GM23338 (cell line): ENCODE data around the gene RFX7. TPM values are rescaled to one million over a fixed set of nuclear protein-coding genes. Genes with fewer than 3 reads are reported as not detected.

Source experiments
- ATAC-seq: fragments of 200-7000 bp; cut with Tn5 transposase; 3 replicates; pipeline ENCODE4 v1.9.1; 2020
- DNase-seq: peaks from one replicate; pipeline ENCODE4 v3.0.0-alpha.2; 2015; ENCODE audit warnings: low spot score
- H2AFZ ChIP-seq: fragments of 200-600 bp; sonication (generic); 2 replicates; pipeline ENCODE4 v1.8.0; 2016; ENCODE audit warnings: antibody characterized with exemption, mild to moderate bottlenecking, moderate library complexity
- H3F3A ChIP-seq: fragments of 200-600 bp; sonication (generic); replicated peaks from 2 replicates; pipeline ENCODE4 v1.8.0; 2017; ENCODE audit warnings: antibody characterized with exemption, mixed run types, low read depth
- H3K27ac ChIP-seq: fragments of 200-600 bp; sonication (generic); 2 replicates; pipeline ENCODE4 v1.6.1; 2016; ENCODE audit warnings: low read depth
- H3K27me3 ChIP-seq: fragments of 200-600 bp; sonication (generic); 2 replicates; pipeline ENCODE4 v1.8.0; 2016; ENCODE audit warnings: mild to moderate bottlenecking, mixed run types, moderate library complexity; ENCODE audit not compliant: insufficient read depth
- H3K36me3 ChIP-seq: fragments of 200-600 bp; sonication (generic); 2 replicates; pipeline ENCODE4 v1.8.0; 2016; ENCODE audit warnings: mild to moderate bottlenecking; ENCODE audit not compliant: insufficient read depth
- H3K4me1 ChIP-seq: fragments of 200-600 bp; sonication (generic); 2 replicates; pipeline ENCODE4 v1.8.0; 2016; ENCODE audit warnings: mild to moderate bottlenecking, moderate library complexity; ENCODE audit not compliant: insufficient read depth
- H3K4me2 ChIP-seq: fragments of 200-600 bp; sonication (generic); 2 replicates; pipeline ENCODE4 v1.7.1; 2017; ENCODE audit warnings: mixed run types
- H3K4me3 ChIP-seq: fragments of 200-600 bp; sonication (generic); 2 replicates; pipeline ENCODE4 v1.6.1; 2016; ENCODE audit warnings: mixed run types
- H3K79me2 ChIP-seq: fragments of 200-600 bp; sonication (generic); replicated peaks from 2 replicates; pipeline ENCODE4 v1.8.0; 2017; ENCODE audit warnings: mild to moderate bottlenecking; ENCODE audit not compliant: insufficient read depth
- H3K9me2 ChIP-seq: fragments of 200-600 bp; sonication (generic); 2 replicates; pipeline ENCODE4 v1.8.0; 2017; ENCODE audit not compliant: insufficient read depth
- H4K20me1 ChIP-seq: fragments of 200-600 bp; sonication (generic); replicated peaks from 2 replicates; pipeline ENCODE4 v1.8.0; 2017; ENCODE audit warnings: mild to moderate bottlenecking; ENCODE audit not compliant: insufficient read depth
- H3K27ac Mint-ChIP-seq: 2 replicates; pipeline ENCODE4 v1.8.0; 2020; ENCODE audit warnings: inconsistent platforms, mild to moderate bottlenecking, moderate library complexity, mixed read lengths
- H3K27me3 Mint-ChIP-seq: 3 replicates; pipeline ENCODE4 v1.8.0; 2022; ENCODE audit warnings: low read depth, mild to moderate bottlenecking, moderate library complexity, mixed read lengths, inconsistent platforms; ENCODE audit not compliant: insufficient read depth, poor library complexity
- H3K36me3 Mint-ChIP-seq: 3 replicates; pipeline ENCODE4 v1.8.0; 2021; ENCODE audit warnings: low read depth, mild to moderate bottlenecking, inconsistent platforms, moderate library complexity, mixed read lengths
- H3K4me1 Mint-ChIP-seq: 3 replicates; pipeline ENCODE4 v1.8.0; 2020; ENCODE audit warnings: mild to moderate bottlenecking, inconsistent platforms, mixed read lengths
- H3K4me3 Mint-ChIP-seq: 3 replicates; pipeline ENCODE4 v1.8.0; 2021; ENCODE audit warnings: moderate library complexity, mild to moderate bottlenecking, inconsistent platforms, mixed read lengths
- H3K9me3 Mint-ChIP-seq: 3 replicates; pipeline ENCODE4 v1.8.0; 2020; ENCODE audit warnings: moderate library complexity, mild to moderate bottlenecking, inconsistent platforms, mixed read lengths
- JUNB ChIP-seq: IDR thresholded peaks from one replicate; pipeline ENCODE4 v1.6.1; 2016; ENCODE audit warnings: antibody characterized with exemption; ENCODE audit not compliant: unreplicated experiment
- POLR2AphosphoS5 ChIP-seq: IDR thresholded peaks from 2 replicates; pipeline ENCODE4 v1.6.1; 2016; ENCODE audit warnings: antibody characterized with exemption, low read depth
- STAT1 ChIP-seq: IDR thresholded peaks from one replicate; pipeline ENCODE4 v1.6.1; 2016; ENCODE audit warnings: antibody characterized with exemption; ENCODE audit not compliant: unreplicated experiment
- ZNF114 ChIP-seq: fragments of 250-450 bp; sonication (Bioruptor Pico); IDR thresholded peaks from 2 replicates; pipeline ENCODE4 v1.5.0; 2020; ENCODE audit warnings: mild to moderate bottlenecking, moderate library complexity
- ZNF331 ChIP-seq: fragments of 250-450 bp; sonication (Bioruptor Pico); IDR thresholded peaks from 2 replicates; pipeline ENCODE4 v1.5.0; 2020; ENCODE audit warnings: low read depth, mild to moderate bottlenecking, moderate library complexity
- polyA plus RNA-seq: library from polyadenylated mRNA; unstranded; fragments of >200 nt; fragmentation: Nextera tagmentation; extraction: Ambion mirVana; gene quantifications from 2 replicates; pipeline ENCODE4 v1.2.1, GENCODE V29; 2016
- total RNA-seq: library from RNA; depleted of rRNA; stranded (reverse); fragments of >200 nt; shearing (Covaris generic); gene quantifications from 2 replicates; pipeline ENCODE4 v1.2.3, GENCODE V29; 2014
- TF ChIP-seq, protein P1 (sequence below): IDR thresholded peaks from 2 replicates; pipeline ENCODE4 v1.6.1; 2016; ENCODE audit warnings: antibody characterized with exemption
- TF ChIP-seq, protein P2 (sequence below), 2 experiments: fragments of 200-600 bp in 1 of 2; sonication (generic) in 1 of 2; conservative IDR thresholded peaks; 2 replicates each; pipeline versions ENCODE4 v1.5.1 to v1.6.1; 2016 to 2017; ENCODE audit warnings: antibody characterized with exemption in 2 of 2, low read depth in 2 of 2, mild to moderate bottlenecking in 2 of 2, moderate library complexity in 1 of 2
- TF ChIP-seq, protein P3 (sequence below): IDR thresholded peaks from one replicate; pipeline ENCODE4 v1.6.1; 2018; ENCODE audit warnings: antibody characterized with exemption; ENCODE audit not compliant: unreplicated experiment
- TF ChIP-seq, protein P4 (sequence below): fragments of 250-450 bp; sonication (Bioruptor Pico); IDR thresholded peaks from 2 replicates; pipeline ENCODE4 v1.5.0; 2020; ENCODE audit warnings: mild to moderate bottlenecking, moderate library complexity

RFX7 gene
- total and polyA plus RNA-seq, 2 experiments from 2014 or later = 17.6 to 33.6 TPM

DNA sequence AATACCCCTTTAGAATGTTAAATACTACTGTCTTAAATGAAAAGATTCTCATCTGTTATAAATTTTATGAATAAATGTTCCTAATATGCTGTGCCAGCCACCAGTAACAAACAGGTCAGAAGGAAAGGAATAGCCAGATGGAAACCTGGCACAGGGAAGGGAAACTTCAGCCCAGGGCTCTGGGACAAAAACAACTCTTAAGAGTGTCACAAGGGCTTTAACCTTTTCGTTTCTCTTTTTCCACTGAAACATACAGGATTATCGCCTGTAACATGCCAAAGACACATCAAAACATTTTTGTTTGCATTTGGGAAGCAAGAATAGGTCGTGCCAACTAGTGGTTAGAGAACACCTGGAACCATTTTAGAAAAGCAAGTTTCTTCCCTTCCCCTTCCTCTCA lies 141.2 kb downstream of the RFX7 start:
- H3K79me2 ChIP-seq = peaks cover 17% of the 10 kb centered on the region
- no peak for DNase-seq
- no peak overlapping the region for H3K27ac Mint-ChIP-seq
- no peak overlapping the region for H3K4me2 ChIP-seq
- no peaks in the 10 kb centered on the region for H3K4me1 ChIP-seq
- H3K9me3 Mint-ChIP-seq = no peaks in the 10 kb centered on the region
- peaks cover 2% of the 10 kb centered on the region; the same call in 1 of the 3 replicates for H3K4me1 Mint-ChIP-seq
- peaks cover 18% of the 10 kb centered on the region; the same call in 2 of the 3 replicates for H3K36me3 Mint-ChIP-seq
- peaks cover 12% of the 10 kb centered on the region for H4K20me1 ChIP-seq
- no peak overlapping the region for H3K4me3 Mint-ChIP-seq
- H3K27me3 ChIP-seq = no peaks in the 10 kb centered on the region
- ATAC-seq = no peak
- H3K4me3 ChIP-seq = no peak overlapping the region
- H3K36me3 ChIP-seq = peaks cover 18% of the 10 kb centered on the region; the same call in 1 of the 2 replicates
- TF ChIP-seq, protein P1, sequence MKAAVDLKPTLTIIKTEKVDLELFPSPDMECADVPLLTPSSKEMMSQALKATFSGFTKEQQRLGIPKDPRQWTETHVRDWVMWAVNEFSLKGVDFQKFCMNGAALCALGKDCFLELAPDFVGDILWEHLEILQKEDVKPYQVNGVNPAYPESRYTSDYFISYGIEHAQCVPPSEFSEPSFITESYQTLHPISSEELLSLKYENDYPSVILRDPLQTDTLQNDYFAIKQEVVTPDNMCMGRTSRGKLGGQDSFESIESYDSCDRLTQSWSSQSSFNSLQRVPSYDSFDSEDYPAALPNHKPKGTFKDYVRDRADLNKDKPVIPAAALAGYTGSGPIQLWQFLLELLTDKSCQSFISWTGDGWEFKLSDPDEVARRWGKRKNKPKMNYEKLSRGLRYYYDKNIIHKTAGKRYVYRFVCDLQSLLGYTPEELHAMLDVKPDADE = no peak
- TF ChIP-seq, protein P2, sequence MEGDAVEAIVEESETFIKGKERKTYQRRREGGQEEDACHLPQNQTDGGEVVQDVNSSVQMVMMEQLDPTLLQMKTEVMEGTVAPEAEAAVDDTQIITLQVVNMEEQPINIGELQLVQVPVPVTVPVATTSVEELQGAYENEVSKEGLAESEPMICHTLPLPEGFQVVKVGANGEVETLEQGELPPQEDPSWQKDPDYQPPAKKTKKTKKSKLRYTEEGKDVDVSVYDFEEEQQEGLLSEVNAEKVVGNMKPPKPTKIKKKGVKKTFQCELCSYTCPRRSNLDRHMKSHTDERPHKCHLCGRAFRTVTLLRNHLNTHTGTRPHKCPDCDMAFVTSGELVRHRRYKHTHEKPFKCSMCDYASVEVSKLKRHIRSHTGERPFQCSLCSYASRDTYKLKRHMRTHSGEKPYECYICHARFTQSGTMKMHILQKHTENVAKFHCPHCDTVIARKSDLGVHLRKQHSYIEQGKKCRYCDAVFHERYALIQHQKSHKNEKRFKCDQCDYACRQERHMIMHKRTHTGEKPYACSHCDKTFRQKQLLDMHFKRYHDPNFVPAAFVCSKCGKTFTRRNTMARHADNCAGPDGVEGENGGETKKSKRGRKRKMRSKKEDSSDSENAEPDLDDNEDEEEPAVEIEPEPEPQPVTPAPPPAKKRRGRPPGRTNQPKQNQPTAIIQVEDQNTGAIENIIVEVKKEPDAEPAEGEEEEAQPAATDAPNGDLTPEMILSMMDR (conservative IDR thresholded peaks at IDR 0.05; ENCODE audit: low read depth in 2 of 2) = no peak
- TF ChIP-seq ZNF331 (CRISPR knock-in tag) (no peak), POLR2AphosphoS5 (no peak), JUNB (no peak), STAT1 (no peak)
- H3F3A ChIP-seq = no peaks in the 10 kb centered on the region
- H2AFZ ChIP-seq = no peak overlapping the region
- peaks cover 1% of the 10 kb centered on the region for H3K27me3 Mint-ChIP-seq
- no peaks in the 10 kb centered on the region for H3K9me2 ChIP-seq
- H3K27ac ChIP-seq = no peak overlapping the region

DNA sequence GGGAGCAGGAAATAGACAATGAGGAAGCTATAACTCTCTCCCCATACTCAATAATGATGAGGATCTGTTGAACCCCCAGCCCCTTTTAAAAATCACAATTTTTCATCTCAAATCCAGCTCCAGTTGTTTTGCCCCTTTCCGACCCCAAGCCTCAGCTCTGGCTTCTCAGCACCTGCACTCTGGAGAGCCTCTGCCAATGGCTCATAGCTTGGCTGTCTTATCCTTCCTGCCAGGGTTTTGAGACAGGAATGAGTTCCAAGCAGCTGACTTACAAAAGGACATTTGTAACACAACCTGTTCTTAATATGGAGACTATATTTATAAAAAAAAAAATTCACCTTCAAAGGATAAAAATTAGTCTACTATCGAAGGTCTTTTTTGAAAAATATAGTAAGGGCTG lies 144.4 kb downstream of the RFX7 start:
- Histone ChIP-seq H3K4me1 (no peaks in the 10 kb centered on the region), H3K79me2 (no peaks in the 10 kb centered on the region), H4K20me1 (no peaks in the 10 kb centered on the region), H3K27me3 (no peaks in the 10 kb centered on the region), H3K4me2 (no peak overlapping the region), H3K27ac (no peak overlapping the region), H3K9me2 (no peaks in the 10 kb centered on the region), H3K4me3 (no peak overlapping the region), H2AFZ (no peak overlapping the region), H3K36me3 (peaks cover 44% of the 10 kb centered on the region), H3F3A (no peaks in the 10 kb centered on the region)
- H3K27ac Mint-ChIP-seq = 0 out of 2 replicates have a peak overlapping the region, but pooled peaks have one; percentile 39
- ATAC-seq (no peak), DNase-seq (no peak)
- no peaks in the 10 kb centered on the region for H3K27me3 Mint-ChIP-seq
- peaks cover 46% of the 10 kb centered on the region for H3K36me3 Mint-ChIP-seq
- H3K4me1 Mint-ChIP-seq = no peaks in the 10 kb centered on the region
- H3K4me3 Mint-ChIP-seq = no peak overlapping the region
- H3K9me3 Mint-ChIP-seq = no peaks in the 10 kb centered on the region; the same call in 2 of the 3 replicates
- TF ChIP-seq, protein P3, sequence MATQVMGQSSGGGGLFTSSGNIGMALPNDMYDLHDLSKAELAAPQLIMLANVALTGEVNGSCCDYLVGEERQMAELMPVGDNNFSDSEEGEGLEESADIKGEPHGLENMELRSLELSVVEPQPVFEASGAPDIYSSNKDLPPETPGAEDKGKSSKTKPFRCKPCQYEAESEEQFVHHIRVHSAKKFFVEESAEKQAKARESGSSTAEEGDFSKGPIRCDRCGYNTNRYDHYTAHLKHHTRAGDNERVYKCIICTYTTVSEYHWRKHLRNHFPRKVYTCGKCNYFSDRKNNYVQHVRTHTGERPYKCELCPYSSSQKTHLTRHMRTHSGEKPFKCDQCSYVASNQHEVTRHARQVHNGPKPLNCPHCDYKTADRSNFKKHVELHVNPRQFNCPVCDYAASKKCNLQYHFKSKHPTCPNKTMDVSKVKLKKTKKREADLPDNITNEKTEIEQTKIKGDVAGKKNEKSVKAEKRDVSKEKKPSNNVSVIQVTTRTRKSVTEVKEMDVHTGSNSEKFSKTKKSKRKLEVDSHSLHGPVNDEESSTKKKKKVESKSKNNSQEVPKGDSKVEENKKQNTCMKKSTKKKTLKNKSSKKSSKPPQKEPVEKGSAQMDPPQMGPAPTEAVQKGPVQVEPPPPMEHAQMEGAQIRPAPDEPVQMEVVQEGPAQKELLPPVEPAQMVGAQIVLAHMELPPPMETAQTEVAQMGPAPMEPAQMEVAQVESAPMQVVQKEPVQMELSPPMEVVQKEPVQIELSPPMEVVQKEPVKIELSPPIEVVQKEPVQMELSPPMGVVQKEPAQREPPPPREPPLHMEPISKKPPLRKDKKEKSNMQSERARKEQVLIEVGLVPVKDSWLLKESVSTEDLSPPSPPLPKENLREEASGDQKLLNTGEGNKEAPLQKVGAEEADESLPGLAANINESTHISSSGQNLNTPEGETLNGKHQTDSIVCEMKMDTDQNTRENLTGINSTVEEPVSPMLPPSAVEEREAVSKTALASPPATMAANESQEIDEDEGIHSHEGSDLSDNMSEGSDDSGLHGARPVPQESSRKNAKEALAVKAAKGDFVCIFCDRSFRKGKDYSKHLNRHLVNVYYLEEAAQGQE = no peak
- TF ChIP-seq ZNF114 = no peak
- no peak for TF ChIP-seq POLR2AphosphoS5
- no peak for TF ChIP-seq JUNB
- TF ChIP-seq, protein P4, sequence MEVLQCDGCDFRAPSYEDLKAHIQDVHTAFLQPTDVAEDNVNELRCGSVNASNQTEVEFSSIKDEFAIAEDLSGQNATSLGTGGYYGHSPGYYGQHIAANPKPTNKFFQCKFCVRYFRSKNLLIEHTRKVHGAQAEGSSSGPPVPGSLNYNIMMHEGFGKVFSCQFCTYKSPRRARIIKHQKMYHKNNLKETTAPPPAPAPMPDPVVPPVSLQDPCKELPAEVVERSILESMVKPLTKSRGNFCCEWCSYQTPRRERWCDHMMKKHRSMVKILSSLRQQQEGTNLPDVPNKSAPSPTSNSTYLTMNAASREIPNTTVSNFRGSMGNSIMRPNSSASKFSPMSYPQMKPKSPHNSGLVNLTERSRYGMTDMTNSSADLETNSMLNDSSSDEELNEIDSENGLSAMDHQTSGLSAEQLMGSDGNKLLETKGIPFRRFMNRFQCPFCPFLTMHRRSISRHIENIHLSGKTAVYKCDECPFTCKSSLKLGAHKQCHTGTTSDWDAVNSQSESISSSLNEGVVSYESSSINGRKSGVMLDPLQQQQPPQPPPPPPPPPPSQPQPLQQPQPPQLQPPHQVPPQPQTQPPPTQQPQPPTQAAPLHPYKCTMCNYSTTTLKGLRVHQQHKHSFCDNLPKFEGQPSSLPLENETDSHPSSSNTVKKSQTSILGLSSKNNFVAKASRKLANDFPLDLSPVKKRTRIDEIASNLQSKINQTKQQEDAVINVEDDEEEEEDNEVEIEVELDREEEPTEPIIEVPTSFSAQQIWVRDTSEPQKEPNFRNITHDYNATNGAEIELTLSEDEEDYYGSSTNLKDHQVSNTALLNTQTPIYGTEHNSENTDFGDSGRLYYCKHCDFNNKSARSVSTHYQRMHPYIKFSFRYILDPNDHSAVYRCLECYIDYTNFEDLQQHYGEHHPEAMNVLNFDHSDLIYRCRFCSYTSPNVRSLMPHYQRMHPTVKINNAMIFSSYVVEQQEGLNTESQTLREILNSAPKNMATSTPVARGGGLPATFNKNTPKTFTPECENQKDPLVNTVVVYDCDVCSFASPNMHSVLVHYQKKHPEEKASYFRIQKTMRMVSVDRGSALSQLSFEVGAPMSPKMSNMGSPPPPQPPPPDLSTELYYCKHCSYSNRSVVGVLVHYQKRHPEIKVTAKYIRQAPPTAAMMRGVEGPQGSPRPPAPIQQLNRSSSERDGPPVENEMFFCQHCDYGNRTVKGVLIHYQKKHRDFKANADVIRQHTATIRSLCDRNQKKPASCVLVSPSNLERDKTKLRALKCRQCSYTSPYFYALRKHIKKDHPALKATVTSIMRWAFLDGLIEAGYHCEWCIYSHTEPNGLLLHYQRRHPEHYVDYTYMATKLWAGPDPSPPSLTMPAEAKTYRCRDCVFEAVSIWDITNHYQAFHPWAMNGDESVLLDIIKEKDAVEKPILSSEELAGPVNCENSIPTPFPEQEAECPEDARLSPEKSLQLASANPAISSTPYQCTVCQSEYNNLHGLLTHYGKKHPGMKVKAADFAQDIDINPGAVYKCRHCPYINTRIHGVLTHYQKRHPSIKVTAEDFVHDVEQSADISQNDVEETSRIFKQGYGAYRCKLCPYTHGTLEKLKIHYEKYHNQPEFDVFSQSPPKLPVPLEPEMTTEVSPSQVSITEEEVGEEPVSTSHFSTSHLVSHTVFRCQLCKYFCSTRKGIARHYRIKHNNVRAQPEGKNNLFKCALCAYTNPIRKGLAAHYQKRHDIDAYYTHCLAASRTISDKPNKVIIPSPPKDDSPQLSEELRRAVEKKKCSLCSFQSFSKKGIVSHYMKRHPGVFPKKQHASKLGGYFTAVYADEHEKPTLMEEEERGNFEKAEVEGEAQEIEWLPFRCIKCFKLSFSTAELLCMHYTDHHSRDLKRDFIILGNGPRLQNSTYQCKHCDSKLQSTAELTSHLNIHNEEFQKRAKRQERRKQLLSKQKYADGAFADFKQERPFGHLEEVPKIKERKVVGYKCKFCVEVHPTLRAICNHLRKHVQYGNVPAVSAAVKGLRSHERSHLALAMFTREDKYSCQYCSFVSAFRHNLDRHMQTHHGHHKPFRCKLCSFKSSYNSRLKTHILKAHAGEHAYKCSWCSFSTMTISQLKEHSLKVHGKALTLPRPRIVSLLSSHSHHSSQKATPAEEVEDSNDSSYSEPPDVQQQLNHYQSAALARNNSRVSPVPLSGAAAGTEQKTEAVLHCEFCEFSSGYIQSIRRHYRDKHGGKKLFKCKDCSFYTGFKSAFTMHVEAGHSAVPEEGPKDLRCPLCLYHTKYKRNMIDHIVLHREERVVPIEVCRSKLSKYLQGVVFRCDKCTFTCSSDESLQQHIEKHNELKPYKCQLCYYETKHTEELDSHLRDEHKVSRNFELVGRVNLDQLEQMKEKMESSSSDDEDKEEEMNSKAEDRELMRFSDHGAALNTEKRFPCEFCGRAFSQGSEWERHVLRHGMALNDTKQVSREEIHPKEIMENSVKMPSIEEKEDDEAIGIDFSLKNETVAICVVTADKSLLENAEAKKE = no peak
